GM19193 (cell line): ENCODE measurements around the gene CFAP77.

Source experiments
- POLR2A ChIP-seq: IDR thresholded peaks from 4 replicates; pipeline ENCODE4 v1.6.1; 2011; ENCODE audit not compliant: insufficient read depth, insufficient read length; ENCODE audit errors: extremely low read depth

CFAP77 gene

DNA sequence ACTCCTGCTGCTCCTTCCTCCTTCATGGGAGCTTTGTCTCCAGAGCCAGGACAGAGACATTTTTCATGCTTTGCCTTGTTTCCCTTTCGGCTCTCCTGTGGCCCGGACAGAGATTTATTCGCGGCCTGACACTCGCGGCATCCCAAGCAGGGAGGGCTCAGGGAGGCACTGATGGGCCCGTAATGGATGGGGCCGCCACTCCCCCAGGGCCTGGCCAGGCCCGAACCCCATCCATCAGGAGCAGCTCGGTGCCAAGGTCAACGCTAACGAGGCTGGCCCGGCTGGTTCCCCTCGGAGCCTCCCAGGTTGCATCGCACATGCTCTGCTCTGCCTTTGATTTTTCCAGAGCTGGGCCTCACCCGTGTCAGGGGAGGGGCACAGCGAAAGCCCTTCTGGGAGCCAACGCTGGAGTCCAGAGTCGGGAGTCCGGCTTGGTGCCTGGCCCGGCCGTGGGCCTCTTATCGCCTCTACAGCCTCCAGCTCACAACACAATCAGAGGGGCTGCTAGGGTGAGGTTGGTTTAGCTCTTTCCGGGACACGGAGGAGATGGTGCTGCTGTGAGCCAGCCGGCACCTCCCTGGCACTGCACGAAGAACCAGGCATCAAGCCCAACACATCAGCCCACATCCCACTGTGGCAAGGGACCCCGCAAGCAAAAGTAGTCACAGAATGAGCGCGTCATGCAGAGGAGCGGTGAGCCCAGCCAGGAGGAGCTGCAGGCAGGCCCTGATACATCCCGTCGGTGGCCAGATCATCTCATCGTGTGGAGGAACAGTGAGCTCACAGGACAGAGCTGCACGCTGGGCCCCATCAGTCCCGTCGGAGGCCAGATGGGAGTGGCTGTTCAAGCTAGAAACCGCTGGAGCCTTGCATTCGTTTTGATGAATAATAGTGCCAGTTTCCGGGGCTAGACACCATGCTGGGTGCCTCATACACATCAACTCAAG, 100.2 kb downstream of the CFAP77 start:
- no peak for TF ChIP-seq POLR2A

DNA sequence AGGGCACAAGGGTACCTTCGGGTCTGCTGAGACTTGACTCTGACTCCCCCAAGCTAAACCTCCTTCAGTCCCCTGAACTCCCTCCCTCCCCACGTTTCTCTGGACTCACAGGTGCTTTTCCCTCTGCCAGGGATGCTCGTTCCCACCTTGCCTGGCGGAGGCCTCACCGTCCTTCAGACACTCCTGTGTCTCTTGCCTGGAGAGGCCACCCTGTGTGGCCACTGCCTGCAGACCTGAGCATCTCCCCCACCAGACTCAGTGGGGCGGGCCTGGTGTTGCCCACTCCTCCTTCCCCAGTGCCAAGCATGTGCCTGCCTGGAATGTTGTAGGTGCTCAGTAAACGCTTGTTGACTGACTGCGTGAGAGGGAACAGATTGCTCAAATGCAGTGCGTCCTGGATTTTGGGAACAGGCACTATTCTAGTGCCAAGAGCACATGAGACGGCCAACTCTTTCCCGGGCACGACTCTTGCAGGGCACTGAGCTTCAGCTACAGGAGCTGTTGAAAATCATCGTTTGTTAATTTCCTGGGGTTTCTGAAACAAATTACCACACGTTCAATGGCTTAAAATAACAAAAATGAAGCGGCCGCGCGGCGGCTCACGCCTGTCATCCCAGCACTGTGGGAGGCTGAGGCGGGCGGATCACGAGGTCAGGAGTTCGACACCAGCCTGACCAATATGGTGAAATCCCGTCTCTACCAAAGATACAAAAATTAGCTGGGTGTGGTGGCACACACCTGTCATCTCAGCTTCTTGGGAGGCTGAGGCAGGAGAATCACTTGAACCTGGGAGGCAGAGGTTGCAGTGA, 101.4 kb downstream of the CFAP77 start:
- TF ChIP-seq POLR2A = no peak

DNA sequence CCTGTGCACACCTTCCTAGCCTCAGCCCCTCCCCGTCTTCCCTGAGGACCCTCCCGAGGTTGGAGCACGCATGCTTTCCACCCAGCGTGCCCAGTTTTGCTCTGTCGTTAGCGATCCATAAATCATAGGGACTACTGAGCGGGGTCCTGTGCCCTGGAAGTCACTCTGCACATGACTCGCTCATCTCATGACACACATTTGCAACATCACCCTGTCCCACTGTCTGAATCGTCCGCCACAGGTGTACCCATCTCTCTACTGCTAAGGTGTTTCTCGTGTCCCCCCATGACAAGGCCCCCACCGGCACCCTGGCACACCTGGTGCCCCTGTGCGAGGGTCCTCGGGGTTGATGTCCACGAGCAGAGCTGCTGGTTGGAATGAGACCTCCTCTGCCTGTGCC, 103.4 kb downstream of the CFAP77 start:
- no peak for TF ChIP-seq POLR2A

DNA sequence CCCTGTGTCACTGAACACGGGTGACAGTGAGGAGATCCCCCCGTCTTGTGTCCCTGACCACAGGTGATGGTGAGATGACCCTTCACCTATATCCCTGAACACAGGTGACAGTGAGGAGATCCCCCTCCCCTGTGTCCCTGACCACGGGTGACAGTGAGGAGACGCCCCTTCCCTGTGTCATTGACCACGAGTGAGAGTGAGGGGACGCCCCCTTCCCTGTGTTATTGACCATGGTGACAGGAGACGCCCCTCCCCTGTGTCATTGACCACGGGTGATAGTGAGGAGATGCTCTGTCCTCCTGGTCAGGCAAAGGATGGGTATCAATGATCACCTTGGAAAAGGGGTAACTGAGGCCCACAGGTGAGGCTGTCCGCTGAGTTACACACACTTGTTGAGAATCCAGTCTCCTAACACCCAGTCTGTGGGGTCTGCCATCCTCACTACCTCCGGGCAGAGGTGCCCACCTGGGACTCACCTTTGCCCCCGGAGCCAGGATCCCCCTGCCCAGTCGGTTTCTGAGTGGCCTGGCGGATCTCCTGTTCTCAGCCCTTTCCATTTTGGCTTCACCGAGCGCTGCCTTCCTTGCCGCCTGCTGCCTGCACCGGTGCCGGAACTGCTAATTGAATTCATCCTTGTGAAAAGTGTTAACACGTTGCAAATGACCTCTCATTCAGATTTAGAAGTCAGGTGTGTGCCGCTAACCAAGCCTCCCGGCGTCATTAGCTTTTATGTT, 104.2 kb downstream of the CFAP77 start:
- TF ChIP-seq POLR2A = no peak

DNA sequence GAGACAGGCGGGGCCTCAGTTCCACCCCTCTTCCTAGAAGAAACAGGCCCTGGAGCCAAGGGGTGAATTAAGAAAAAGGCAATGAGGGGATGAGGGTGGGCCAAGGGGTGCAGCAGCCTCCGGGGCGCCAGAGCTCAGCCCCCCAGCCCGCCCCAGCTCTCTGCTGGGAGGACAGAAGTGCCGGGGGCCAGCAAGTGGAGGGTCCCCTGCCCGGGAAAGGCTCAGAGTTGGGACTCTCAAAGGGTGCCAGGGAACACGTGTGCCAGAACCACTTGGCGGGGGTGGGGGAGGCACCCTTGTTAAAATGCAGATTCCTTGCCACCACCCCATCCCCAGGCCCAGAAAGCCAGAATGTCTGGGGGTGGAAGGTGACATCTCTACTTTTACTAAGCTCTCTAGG, 104.8 kb downstream of the CFAP77 start:
- TF ChIP-seq POLR2A = no peak

DNA sequence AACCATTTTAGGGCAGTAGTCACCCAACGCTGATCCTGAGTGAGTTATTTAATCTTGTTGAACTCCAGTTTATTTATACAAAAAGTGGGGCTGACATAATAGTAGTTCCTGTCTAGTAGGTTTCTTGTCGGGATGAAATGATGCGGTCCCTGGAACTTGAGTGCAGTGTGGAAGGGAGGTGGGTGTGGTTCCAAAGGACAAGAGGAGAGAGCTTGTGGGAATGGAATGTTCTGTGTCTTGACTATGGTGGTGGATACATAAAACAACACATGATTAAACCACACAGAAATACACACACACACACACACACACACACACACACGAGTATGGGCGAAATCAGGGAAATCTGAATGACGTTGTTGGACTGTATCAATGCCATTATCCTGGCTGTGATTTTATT, 106.3 kb downstream of the CFAP77 start:
- no peak for TF ChIP-seq POLR2A

DNA sequence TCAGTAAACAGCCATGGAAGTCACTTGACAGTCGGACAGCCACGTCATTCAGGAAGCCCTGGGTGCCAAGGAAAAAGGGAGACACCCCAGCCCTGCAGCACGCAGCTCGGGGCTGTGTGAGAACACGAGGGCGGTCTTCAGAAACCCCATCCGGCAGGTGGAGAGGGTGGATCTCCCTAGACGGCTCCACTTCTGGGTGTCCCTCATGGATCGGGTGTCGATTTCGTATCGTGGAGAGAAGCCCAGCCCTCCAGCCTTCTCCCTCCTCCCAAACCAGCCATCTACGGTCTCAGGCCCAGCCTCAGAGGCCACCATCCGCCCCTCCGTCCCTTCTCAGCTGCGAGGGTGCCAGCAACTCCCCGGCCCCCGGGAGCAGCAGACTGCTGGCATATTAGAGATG, 106.9 kb downstream of the CFAP77 start:
- TF ChIP-seq POLR2A = no peak

DNA sequence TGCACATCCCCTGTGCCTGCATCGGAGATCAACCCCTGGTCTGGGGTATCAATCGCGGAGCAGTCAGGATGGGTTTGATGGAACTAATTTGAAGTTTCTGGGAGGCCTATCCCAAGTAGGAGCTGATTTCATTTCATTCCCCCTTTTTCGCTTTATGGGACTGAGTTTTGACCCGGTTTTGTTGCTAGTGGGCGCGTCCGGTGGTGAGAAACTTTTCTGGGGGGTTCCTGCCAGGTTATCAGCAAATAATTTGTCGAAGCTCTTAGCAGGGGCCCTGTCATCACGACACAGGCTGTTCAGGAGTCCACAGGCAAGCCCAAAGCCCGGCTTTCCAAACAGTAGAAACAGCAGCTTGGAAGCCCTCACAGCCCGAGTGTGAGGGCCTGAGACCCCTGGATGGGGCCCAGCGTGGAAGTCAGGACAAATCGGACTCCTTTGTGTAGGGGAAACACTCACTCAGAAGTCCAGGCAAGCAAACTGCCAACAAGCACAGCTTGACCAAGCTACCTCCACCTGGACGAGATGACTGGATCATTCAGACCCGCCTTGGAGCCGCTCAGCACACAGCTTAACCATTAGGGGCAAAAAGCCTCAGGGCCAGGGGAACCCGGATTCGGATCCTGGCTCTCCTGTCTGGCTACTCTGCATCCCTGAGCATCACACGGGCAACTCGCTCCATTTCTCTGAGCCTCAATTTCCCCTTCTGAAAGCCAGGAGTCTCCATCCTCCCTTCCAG, 108.0 kb downstream of the CFAP77 start:
- no peak for TF ChIP-seq POLR2A

DNA sequence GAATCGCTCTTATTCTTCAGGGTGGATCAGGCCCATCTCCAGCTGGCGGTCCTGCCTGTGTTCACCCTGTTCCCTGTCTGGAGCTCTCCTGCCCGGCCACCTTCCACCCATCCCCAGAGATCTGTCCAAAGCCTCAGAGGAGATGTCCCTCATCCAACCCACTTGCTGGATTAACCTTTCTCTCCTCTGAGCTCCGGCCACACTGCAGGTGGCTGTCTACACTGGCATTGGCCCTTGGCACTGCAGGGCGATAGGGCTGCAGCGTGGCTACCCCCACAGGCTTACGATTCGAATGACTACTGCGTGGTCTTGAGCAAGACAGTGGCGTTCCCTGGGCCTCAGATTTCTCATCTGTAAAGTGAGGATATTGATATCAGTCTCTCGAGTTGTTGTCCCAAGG, 108.6 kb downstream of the CFAP77 start:
- no peak for TF ChIP-seq POLR2A

DNA sequence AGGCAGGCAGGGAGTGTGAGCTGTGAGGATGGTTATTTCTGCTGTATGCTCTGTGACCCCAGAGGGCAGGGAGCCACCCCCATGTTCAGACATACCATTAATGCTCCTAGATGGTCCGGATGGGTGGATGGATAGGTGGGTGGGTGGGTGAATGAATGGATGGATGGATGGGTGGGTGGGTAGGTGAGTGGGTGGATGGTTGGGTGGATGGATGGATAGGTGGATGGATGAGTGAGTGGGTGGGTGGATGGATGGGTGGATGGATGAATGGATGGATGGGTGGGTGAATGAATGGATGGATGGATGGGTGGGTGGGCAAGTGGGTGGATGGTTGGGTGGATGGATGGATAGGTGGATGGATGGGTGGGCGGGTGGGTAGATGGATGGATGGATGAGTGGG, 109.0 kb downstream of the CFAP77 start:
- TF ChIP-seq POLR2A = no peak

DNA sequence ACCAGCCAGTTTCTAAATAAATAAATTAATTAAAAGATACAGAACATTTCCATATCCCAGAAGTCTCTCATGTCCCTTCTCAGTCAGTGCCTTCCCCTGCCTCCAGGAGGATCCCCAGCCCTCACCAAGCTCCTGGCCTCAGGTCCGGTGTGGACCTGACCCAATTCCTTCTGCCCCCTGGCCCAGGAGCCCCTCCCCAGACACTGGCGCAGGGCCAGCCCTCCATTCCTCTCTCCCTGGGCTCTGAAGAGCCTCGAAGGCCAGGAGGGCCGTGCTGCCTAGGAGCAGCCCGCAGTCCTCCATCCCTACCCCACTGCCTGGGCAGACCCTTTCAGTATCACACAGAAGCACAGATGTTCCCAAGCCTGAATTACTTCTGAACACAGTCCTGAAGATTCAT, 110.6 kb downstream of the CFAP77 start:
- no peak for TF ChIP-seq POLR2A

DNA sequence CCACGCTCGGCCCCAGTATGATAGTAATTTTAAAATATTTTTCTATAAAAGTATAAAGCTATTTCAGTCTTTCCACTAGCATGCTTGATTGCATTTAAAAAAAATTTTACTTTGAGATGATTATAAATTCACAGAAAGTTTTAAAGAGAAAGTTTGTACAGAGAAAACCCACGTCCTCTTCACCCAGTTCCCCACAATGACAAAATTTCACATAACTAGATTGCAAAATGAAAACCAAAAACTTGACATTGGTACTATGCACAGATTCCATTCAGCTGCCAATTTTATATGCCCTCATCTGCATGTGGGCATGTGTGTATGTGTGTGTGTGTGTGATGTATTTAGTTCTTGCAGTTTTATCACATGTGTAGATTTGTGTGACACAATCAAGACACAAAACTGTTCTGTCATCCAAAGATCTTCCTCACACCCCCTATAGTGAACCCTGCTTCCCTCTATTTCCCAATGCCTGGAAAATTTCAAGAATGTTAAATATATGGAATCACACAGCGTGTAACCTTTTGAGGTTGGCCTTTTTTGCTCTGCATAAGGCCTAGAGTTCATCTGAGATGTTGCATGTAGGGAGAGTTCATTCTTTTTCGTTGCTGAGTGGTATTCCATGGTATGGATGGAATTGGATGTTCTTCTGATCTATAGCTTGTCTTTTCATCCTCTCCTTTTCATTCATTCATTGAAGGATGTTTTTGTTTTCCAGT, 115.5 kb downstream of the CFAP77 start:
- TF ChIP-seq POLR2A = no peak

DNA sequence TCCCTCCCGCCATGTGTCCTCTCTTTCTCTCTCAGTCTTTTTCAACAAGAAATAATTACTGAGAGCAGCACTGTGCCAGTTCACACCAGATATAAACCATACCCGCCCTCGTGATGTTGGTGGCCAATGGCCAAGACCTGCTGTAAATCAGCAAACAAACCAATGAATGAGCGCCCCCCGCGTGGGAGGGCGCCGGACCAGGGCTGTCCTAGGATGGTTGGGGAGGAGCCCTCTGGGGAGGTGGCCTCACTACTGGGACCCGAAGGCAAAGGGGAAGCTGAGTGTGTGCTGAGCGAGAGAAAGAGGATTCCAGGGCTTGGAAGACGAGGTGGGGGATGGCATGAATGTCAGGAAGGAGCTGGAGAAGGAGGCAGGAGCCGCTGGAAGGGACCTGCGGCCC, 121.2 kb downstream of the CFAP77 start:
- no peak for TF ChIP-seq POLR2A

DNA sequence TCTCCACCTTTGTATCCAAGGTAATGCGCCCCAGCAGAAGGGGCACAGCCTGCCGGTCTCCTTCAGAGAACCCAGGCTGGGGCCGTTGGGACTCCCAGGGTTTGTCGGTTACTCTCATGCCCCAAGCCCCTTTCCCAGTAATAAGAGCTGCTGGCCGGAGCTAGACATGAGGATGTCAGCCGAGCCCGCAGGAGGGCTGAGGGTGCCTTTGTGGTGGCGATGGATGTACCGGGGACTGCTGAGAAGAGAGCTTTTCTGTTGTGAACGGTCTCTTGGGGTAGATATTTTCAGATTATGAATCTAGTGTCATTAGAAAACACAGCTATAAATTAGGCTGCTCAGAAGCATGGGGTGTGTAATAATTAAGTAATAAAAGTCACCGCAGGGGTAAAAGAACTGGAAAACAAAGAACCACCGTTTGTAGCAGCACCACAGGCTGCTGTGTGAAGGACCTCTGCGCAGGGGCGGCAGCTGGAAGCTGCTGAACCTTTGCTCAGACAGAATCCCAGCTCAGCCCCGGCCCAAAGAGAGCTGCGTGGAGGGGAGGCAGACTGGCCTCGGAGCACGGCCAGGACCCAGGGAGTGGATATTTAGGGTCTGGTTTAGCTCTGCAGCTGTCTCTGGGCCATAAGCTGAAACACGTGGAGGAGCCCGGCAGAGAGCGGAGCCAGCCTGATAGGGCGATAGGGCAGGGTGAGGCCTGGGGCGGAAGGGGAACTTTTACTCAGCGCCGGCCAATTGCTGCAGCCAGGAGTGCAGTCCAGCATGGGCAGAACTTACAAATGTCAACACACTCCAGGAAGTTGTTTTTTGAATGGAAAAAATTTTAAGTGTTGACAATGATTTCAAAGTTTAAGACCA, 121.9 kb downstream of the CFAP77 start:
- TF ChIP-seq POLR2A = no peak

DNA sequence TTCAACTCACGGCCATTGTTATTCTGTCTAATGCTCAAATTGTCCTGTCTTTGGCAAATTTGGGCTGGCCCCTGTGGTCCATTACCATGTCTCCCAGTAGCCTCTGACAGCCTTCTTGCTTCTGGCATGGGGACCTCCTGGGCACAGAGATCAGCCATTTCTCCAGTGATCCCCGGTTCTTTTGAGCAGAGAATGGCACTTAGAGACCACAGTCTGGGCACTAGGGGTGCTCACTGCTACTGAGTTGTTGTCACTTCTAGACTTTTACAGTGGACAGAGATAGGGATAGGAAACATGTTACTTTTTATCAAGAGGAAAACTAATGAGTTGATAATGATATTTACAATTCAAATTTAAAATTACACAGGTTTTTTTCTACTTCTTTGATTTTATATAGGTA, 124.8 kb downstream of the CFAP77 start:
- TF ChIP-seq POLR2A = no peak
